ENCODE measurements around the gene ARHGAP10. TPM values are rescaled to one million over a fixed set of nuclear protein-coding genes. Genes with fewer than 3 reads are reported as not detected.
A peak's percentile ranks its signal among the peaks of the same experiment; 100 is the strongest.

The ARHGAP10 gene
- total and polyA plus RNA-seq, 3 donors from 2014 or later, result 17.4 to 108 (median 83.5) TPM

- peaks cover 5% of the 10 kb centered on the region for H3K4me1 ChIP-seq
- no peak overlapping the region for H3K4me3 ChIP-seq
- H3K27ac ChIP-seq, result no peak overlapping the region
- intact Hi-C loops (cut with DNase I; ENCODE audit: low total_unique reads), result no loop called here
- H3K27me3 ChIP-seq, result no peaks in the 10 kb centered on the region
- no peaks in the 10 kb centered on the region for H3K9me3 ChIP-seq
- 94% methylated on average over 8 of the region's 8 CpGs for WGBS, 2 donors
- no peak for TF ChIP-seq CTCF (IDR thresholded peaks at IDR 0.05)
- no peak for TF ChIP-seq POLR2A (IDR thresholded peaks at IDR 0.05)
- DNase-seq, result no peak
- H3K36me3 ChIP-seq (ENCODE audit: low read depth, missing control alignments), result no peaks in the 10 kb centered on the region
Observed at GRCh38 chr4:147714575-147715401, 17.1 kb upstream of the ARHGAP10 start.

DNA sequence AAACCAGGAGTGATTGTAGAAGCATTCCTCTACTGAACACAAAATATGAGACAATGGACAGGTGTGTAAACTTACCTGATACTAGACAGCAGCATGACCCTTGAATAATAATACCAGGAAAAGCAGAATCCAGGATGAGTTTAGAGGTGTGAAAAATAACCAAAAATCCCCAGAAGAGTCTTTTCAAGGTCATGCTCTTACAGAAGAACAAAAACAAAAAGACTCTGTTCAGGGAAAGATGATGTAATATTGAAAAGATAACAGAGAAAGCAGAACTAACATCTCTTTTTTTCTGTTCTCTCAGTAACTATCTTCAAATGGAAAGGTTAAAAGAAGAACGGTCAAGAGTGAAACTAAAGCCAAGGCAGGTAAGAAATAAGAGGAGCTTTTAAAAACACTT lies 14.0 kb upstream of the ARHGAP10 start:
- Histone ChIP-seq H3K4me1 (peaks cover 5% of the 10 kb centered on the region), H3K4me3 (no peak overlapping the region), H3K27me3 (no peaks in the 10 kb centered on the region), H3K27ac (peak overlapping the region in 1 of 2 donors; percentile 39), H3K9me3 (no peaks in the 10 kb centered on the region), H3K36me3 (ENCODE audit: low read depth, missing control alignments) (no peaks in the 10 kb centered on the region)
- TF ChIP-seq POLR2A (IDR thresholded peaks at IDR 0.05) (no peak), CTCF (IDR thresholded peaks at IDR 0.05) (no peak)
- 31 to 48% methylated on average over 1 of the region's 1 CpG for WGBS, 2 donors
- intact Hi-C loops (cut with DNase I; ENCODE audit: low total_unique reads), result no loop called here
- DNase-seq, result no peak

GRCh38 chr4:147723326-147723725 lies 8.6 kb upstream of the ARHGAP10 start:
- WGBS, 2 donors, result 74 to 76% methylated on average over 5 of the region's 5 CpGs
- H3K9me3 ChIP-seq, result no peaks in the 10 kb centered on the region
- no peaks in the 10 kb centered on the region for H3K27me3 ChIP-seq
- no peak for DNase-seq
- no peaks in the 10 kb centered on the region for H3K36me3 ChIP-seq (ENCODE audit: low read depth, missing control alignments)
- no peak overlapping the region for H3K4me3 ChIP-seq
- TF ChIP-seq POLR2A (IDR thresholded peaks at IDR 0.05) (no peak), CTCF (IDR thresholded peaks at IDR 0.05) (no peak)
- intact Hi-C loops (cut with DNase I; ENCODE audit: low total_unique reads), result no loop called here
- H3K4me1 ChIP-seq, result no peaks in the 10 kb centered on the region
- H3K27ac ChIP-seq, result no peak overlapping the region

GRCh38 chr4:147724468-147725201 lies 7.3 kb upstream of the ARHGAP10 start:
- H3K36me3 ChIP-seq (ENCODE audit: low read depth, missing control alignments), result no peaks in the 10 kb centered on the region
- H3K4me1 ChIP-seq, result no peaks in the 10 kb centered on the region
- WGBS, 2 donors, result 76 to 77% methylated on average over 13 of the region's 13 CpGs
- TF ChIP-seq POLR2A (IDR thresholded peaks at IDR 0.05) (no peak), CTCF (IDR thresholded peaks at IDR 0.05) (no peak)
- DNase-seq, result peak; percentile 32
- no peak overlapping the region for H3K4me3 ChIP-seq
- H3K27ac ChIP-seq, result no peak overlapping the region
- no peaks in the 10 kb centered on the region for H3K9me3 ChIP-seq
- no peaks in the 10 kb centered on the region for H3K27me3 ChIP-seq
- intact Hi-C loops (cut with DNase I; ENCODE audit: low total_unique reads), result no loop called here

Measured in testis (tissue), 3 donors.